Parathyroid adenoma (tissue), 2 donors: Measurements from ENCODE around the gene DHRS12.

Source experiments
- H2AFZ ChIP-seq: fragments of 300-600 bp; sonication (generic); one replicate; pipeline ENCODE4 v1.7.0; 2017; ENCODE audit warnings: antibody characterized with exemption, mild to moderate bottlenecking
- H3K27ac ChIP-seq: fragments of 300-600 bp; sonication (generic); one replicate; pipeline ENCODE4 v1.7.0; 2017
- H3K27me3 ChIP-seq: fragments of 300-600 bp; sonication (generic); one replicate; pipeline ENCODE4 v1.7.0; 2017; ENCODE audit warnings: low read length; ENCODE audit not compliant: control insufficient read depth, insufficient read depth
- H3K36me3 ChIP-seq: fragments of 300-600 bp; sonication (generic); one replicate; pipeline ENCODE4 v1.7.0; 2017; ENCODE audit warnings: low read length; ENCODE audit not compliant: control insufficient read depth, insufficient read depth
- H3K4me1 ChIP-seq: fragments of 300-600 bp; sonication (generic); one replicate; pipeline ENCODE4 v1.7.0; 2017; ENCODE audit warnings: control low read depth
- H3K4me2 ChIP-seq: fragments of 300-600 bp; sonication (generic); one replicate; pipeline ENCODE4 v1.7.0; 2017; ENCODE audit warnings: low read length
- H3K4me3 ChIP-seq: fragments of 300-600 bp; sonication (generic); one replicate; pipeline ENCODE4 v1.7.0; 2017; ENCODE audit warnings: low read depth, low read length
- H3K79me2 ChIP-seq: fragments of 300-600 bp; sonication (generic); one replicate; pipeline ENCODE4 v1.7.0; 2017; ENCODE audit warnings: control low read depth
- H3K9ac ChIP-seq: fragments of 300-600 bp; sonication (generic); one replicate; pipeline ENCODE4 v1.7.0; 2017; ENCODE audit warnings: mild to moderate bottlenecking
- H3K9me3 ChIP-seq: fragments of 300-600 bp; sonication (generic); one replicate; pipeline ENCODE4 v1.7.0; 2017; ENCODE audit warnings: low read length; ENCODE audit not compliant: control insufficient read depth
- CTCF ChIP-seq: fragments of 300-600 bp; sonication (generic); IDR thresholded peaks from one replicate; pipeline ENCODE4 v1.7.0; 2017; ENCODE audit warnings: antibody characterized with exemption, mild to moderate bottlenecking
- donor health status: primary hyperparathyroidism.

The DHRS12 gene

GRCh38 chr13:51729866-51730553, 74.0 kb downstream of the DHRS12 start:
- H3K9ac ChIP-seq: no peak overlapping the region

DNA sequence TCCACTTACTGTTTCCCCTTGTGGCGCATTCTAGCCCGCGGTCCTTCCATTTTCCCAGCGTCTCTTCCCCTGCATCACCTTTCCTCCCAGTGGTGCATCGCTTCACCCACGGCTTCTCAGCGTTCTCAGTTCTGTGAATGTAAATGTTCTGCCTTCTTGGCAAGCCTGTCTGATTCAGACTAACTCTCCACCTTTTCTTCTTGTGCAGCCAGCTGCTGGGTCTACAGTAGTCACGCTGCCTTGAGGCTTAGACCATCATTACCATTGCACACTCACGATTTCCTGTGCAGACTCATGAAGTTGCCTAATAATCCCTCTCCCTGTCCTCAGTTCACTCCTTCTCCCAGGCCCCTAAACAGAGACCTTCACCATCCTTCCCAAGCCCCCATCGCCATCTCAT, 75.0 kb downstream of the DHRS12 start:
- Histone ChIP-seq H3K4me1 (no peaks in the 10 kb centered on the region), H3K79me2 (no peaks in the 10 kb centered on the region), H3K9me3 (no peaks in the 10 kb centered on the region), H3K36me3 (no peaks in the 10 kb centered on the region), H3K27me3 (no peaks in the 10 kb centered on the region), H3K4me2 (no peak overlapping the region), H3K27ac (no peak overlapping the region), H3K9ac (no peak overlapping the region), H3K4me3 (no peak overlapping the region), H2AFZ (no peak overlapping the region)
- TF ChIP-seq CTCF: no peak

More at GRCh38 chr13:51729866-51730553, 74.0 kb downstream of the DHRS12 start:
- no peaks in the 10 kb centered on the region for H3K79me2 ChIP-seq
- no peak overlapping the region for H3K4me2 ChIP-seq
- H3K27ac ChIP-seq: peak overlapping the region; percentile 15
- H3K9me3 ChIP-seq: no peaks in the 10 kb centered on the region
- H3K36me3 ChIP-seq: no peaks in the 10 kb centered on the region
- no peak overlapping the region for H2AFZ ChIP-seq
- H3K4me3 ChIP-seq: no peak overlapping the region
- no peaks in the 10 kb centered on the region for H3K4me1 ChIP-seq
- no peaks in the 10 kb centered on the region for H3K27me3 ChIP-seq
- TF ChIP-seq CTCF: no peak

DNA sequence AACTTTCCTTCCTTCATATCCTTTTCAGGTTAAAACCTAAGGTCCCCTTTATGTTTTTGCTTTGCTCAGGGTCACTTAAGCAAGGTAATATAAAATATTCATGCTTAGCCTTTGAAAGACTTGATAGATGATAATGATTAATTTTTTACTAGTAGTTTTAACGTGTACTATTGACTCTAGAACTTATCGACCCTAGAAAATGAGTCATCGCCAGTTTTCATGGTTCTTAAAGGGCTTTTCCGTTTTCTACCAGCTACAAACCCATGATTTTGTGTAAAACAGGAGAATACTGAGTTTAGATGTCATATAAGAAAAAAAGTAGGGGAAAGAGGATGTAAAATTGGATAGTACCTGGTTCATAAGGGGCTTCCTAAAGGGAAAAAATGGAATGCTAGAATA, 75.7 kb downstream of the DHRS12 start:
- H3K27ac ChIP-seq: no peak overlapping the region
- H3K79me2 ChIP-seq: no peaks in the 10 kb centered on the region
- H3K36me3 ChIP-seq: no peaks in the 10 kb centered on the region
- TF ChIP-seq CTCF: no peak
- H2AFZ ChIP-seq: no peak overlapping the region
- no peak overlapping the region for H3K9ac ChIP-seq
- H3K4me1 ChIP-seq: no peaks in the 10 kb centered on the region
- H3K4me2 ChIP-seq: no peak overlapping the region
- H3K27me3 ChIP-seq: no peaks in the 10 kb centered on the region
- no peak overlapping the region for H3K4me3 ChIP-seq
- no peaks in the 10 kb centered on the region for H3K9me3 ChIP-seq

- Histone ChIP-seq H3K4me1 (no peaks in the 10 kb centered on the region), H3K4me3 (no peak overlapping the region), H3K36me3 (no peaks in the 10 kb centered on the region), H3K27me3 (no peaks in the 10 kb centered on the region), H3K9me3 (no peaks in the 10 kb centered on the region), H3K9ac (no peak overlapping the region), H3K4me2 (no peak overlapping the region), H2AFZ (no peak overlapping the region), H3K79me2 (no peaks in the 10 kb centered on the region), H3K27ac (no peak overlapping the region)
- no peak for TF ChIP-seq CTCF
These were observed 76.2 kb downstream of the DHRS12 start for GRCh38 chr13:51727634-51728274.
